Neuronal stem cell (in vitro differentiated cells): ENCODE results near the gene DEFB131B.
"Not testable (repeated sequence)": the region's sequence is repeated elsewhere in the genome, so short reads cannot be mapped to it uniquely, and the experiment has no call there.

Source experiments
- DNase-seq: peaks from one replicate; pipeline ENCODE4 v3.0.0-alpha.2; 2013; ENCODE audit warnings: low spot score
- H2AFZ ChIP-seq: one replicate; pipeline ENCODE4 v1.6.1; 2013; ENCODE audit warnings: mild to moderate bottlenecking, low read length, inconsistent platforms
- H2AK5ac ChIP-seq: 2 replicates; pipeline ENCODE4 v1.6.1; 2013; ENCODE audit warnings: low read depth, mild to moderate bottlenecking, inconsistent platforms, low read length, moderate library complexity, mixed read lengths
- H2BK120ac ChIP-seq: 2 replicates; pipeline ENCODE4 v1.6.1; 2013; ENCODE audit warnings: low read depth, mild to moderate bottlenecking, inconsistent platforms, low read length, moderate library complexity, mixed read lengths
- H2BK12ac ChIP-seq: one replicate; pipeline ENCODE4 v1.6.1; 2013; ENCODE audit warnings: low read length, inconsistent platforms
- H2BK15ac ChIP-seq: 2 replicates; pipeline ENCODE4 v1.6.1; 2013; ENCODE audit warnings: mild to moderate bottlenecking, low read length, inconsistent platforms, mixed read lengths
- H2BK5ac ChIP-seq: one replicate; pipeline ENCODE4 v1.6.1; 2013; ENCODE audit warnings: inconsistent platforms, mild to moderate bottlenecking, low read length, moderate library complexity
- H3K14ac ChIP-seq: one replicate; pipeline ENCODE4 v1.6.1; 2013; ENCODE audit warnings: low read length, inconsistent platforms
- H3K18ac ChIP-seq: 2 replicates; pipeline ENCODE4 v1.6.1; 2013; ENCODE audit warnings: low read length, inconsistent platforms
- H3K23ac ChIP-seq: 2 replicates; pipeline ENCODE4 v1.6.1; 2013; ENCODE audit warnings: low read depth, mild to moderate bottlenecking, mixed read lengths, low read length, inconsistent platforms; ENCODE audit not compliant: poor library complexity
- H3K27ac ChIP-seq: replicated peaks from 3 replicates; pipeline ENCODE4 v1.5.1; 2013; ENCODE audit warnings: low read length, inconsistent platforms
- H3K27me3 ChIP-seq, 3 experiments: 2 replicates each; pipeline ENCODE4 v1.6.1; 2013; ENCODE audit warnings: low read length in 3 of 3, mild to moderate bottlenecking in 2 of 3, inconsistent platforms in 1 of 3, low read depth in 1 of 3, mixed read lengths in 1 of 3, moderate library complexity in 1 of 3; ENCODE audit not compliant: control insufficient read depth in 3 of 3, insufficient read depth in 3 of 3
- H3K36me3 ChIP-seq, 2 donors: replicated peaks in 1 of 2; 2 replicates each; pipeline ENCODE4 v1.6.1; 2013; ENCODE audit warnings: low read length in 2 of 2; ENCODE audit not compliant: control insufficient read depth in 2 of 2, insufficient read depth in 2 of 2
- H3K4ac ChIP-seq: 2 replicates; pipeline ENCODE4 v1.6.1; 2013; ENCODE audit warnings: inconsistent platforms, mild to moderate bottlenecking, low read length, moderate library complexity
- H3K4me1 ChIP-seq, 2 donors: 1 replicate in 1 of 2; 2 replicates in 1 of 2; pipeline ENCODE4 v1.6.1; 2013; ENCODE audit warnings: low read length in 2 of 2, low read depth in 1 of 2; ENCODE audit not compliant: control insufficient read depth in 2 of 2, insufficient read depth in 1 of 2
- H3K4me2 ChIP-seq: one replicate; pipeline ENCODE4 v1.6.1; 2013; ENCODE audit warnings: mild to moderate bottlenecking, low read length, inconsistent platforms; ENCODE audit not compliant: insufficient read depth, poor library complexity, severe bottlenecking
- H3K4me3 ChIP-seq, 2 donors: 2 replicates each; pipeline ENCODE4 v1.5.1; 2013; ENCODE audit warnings: low read length in 2 of 2, mild to moderate bottlenecking in 2 of 2, inconsistent platforms in 1 of 2, moderate library complexity in 1 of 2
- H3K79me1 ChIP-seq: one replicate; pipeline ENCODE4 v1.6.1; 2013; ENCODE audit warnings: low read depth, mild to moderate bottlenecking, inconsistent platforms, low read length, moderate library complexity
- H3K9ac ChIP-seq: one replicate; pipeline ENCODE4 v1.6.1; 2013; ENCODE audit warnings: mild to moderate bottlenecking, low read depth, low read length, inconsistent platforms; ENCODE audit not compliant: poor library complexity
- H3K9me3 ChIP-seq, 2 donors: replicated peaks in 1 of 2; 2 replicates each; pipeline versions ENCODE3 to v1.6.1; 2013; ENCODE audit warnings: low read length in 2 of 2, mild to moderate bottlenecking in 2 of 2, inconsistent platforms in 1 of 2, low read depth in 1 of 2, mixed read lengths in 1 of 2, moderate library complexity in 1 of 2; ENCODE audit not compliant: control insufficient read depth in 2 of 2, insufficient read depth in 1 of 2
- H4K8ac ChIP-seq: one replicate; pipeline ENCODE4 v1.6.1; 2013; ENCODE audit warnings: low read depth, mild to moderate bottlenecking, inconsistent platforms, low read length, moderate library complexity
- H4K91ac ChIP-seq: one replicate; pipeline ENCODE4 v1.6.1; 2013; ENCODE audit warnings: low read length, low read depth, mild to moderate bottlenecking, inconsistent platforms; ENCODE audit not compliant: poor library complexity
- WGBS, 2 donors: extraction: QIAGEN DNeasy Blood & Tissue Kit; methylation state at CpG; one replicate each; pipeline ENCODE4 v1.1.7; 2013; ENCODE audit warnings: missing lambda C conversion rate in 2 of 2, mixed read lengths in 1 of 2; ENCODE audit not compliant: insufficient read length in 2 of 2, insufficient replicate concordance in 1 of 2; ENCODE audit errors: extremely low coverage in 2 of 2; 5-methylcytosine and 5-hydroxymethylcytosine counted together

Gene DEFB131B

GRCh38 chr11:71869931-71870330 lies 8.3 kb upstream of the DEFB131B start:
- H3K14ac ChIP-seq, H2BK120ac ChIP-seq, H3K4me3 ChIP-seq, DNase-seq, H3K36me3 ChIP-seq, H2BK5ac ChIP-seq, H2AK5ac ChIP-seq, H4K91ac ChIP-seq, H3K18ac ChIP-seq, H3K79me1 ChIP-seq, H2BK12ac ChIP-seq, H2BK15ac ChIP-seq, H3K27me3 ChIP-seq, H3K4me1 ChIP-seq, H3K4ac ChIP-seq, H3K4me2 ChIP-seq, H2AFZ ChIP-seq, H4K8ac ChIP-seq, H3K23ac ChIP-seq, H3K9me3 ChIP-seq, H3K9ac ChIP-seq, H3K27ac ChIP-seq: not testable (repeated sequence)
- WGBS, 2 donors: no CpG with 5 or more reads among the region's 3 CpGs

- H3K4me2 ChIP-seq, DNase-seq, H4K91ac ChIP-seq, H3K9me3 ChIP-seq, H3K27me3 ChIP-seq, H3K4me1 ChIP-seq, H3K27ac ChIP-seq, H2BK120ac ChIP-seq, H2BK5ac ChIP-seq, H2BK15ac ChIP-seq, H2BK12ac ChIP-seq, H3K18ac ChIP-seq, H3K36me3 ChIP-seq, H3K9ac ChIP-seq, H2AFZ ChIP-seq, H2AK5ac ChIP-seq, H4K8ac ChIP-seq, H3K4ac ChIP-seq, H3K4me3 ChIP-seq, H3K79me1 ChIP-seq, H3K23ac ChIP-seq, H3K14ac ChIP-seq: not testable (repeated sequence)
Observed at GRCh38 chr11:71870661-71871060, 7.6 kb upstream of the DEFB131B start.

- H3K4me1 ChIP-seq, H3K4ac ChIP-seq, H2BK12ac ChIP-seq, H3K79me1 ChIP-seq, H3K9ac ChIP-seq, H3K27ac ChIP-seq, H2BK15ac ChIP-seq, H2BK5ac ChIP-seq, H3K36me3 ChIP-seq, H3K27me3 ChIP-seq, H4K91ac ChIP-seq, H3K4me3 ChIP-seq, H3K4me2 ChIP-seq, H2AFZ ChIP-seq, H3K18ac ChIP-seq, H2AK5ac ChIP-seq, DNase-seq, H4K8ac ChIP-seq, H3K14ac ChIP-seq, H3K9me3 ChIP-seq, H2BK120ac ChIP-seq, H3K23ac ChIP-seq: not testable (repeated sequence)
- WGBS, 2 donors: no CpG with 5 or more reads among the region's 2 CpGs
Observed at GRCh38 chr11:71876262-71876661, 2.0 kb upstream of the DEFB131B start.

GRCh38 chr11:71885806-71886205 lies 7.6 kb downstream of the DEFB131B start:
- H3K23ac ChIP-seq, H3K4me2 ChIP-seq, H2AK5ac ChIP-seq, DNase-seq, H3K4me1 ChIP-seq, H3K79me1 ChIP-seq, H3K9me3 ChIP-seq, H2BK12ac ChIP-seq, H3K36me3 ChIP-seq, H2BK5ac ChIP-seq, H2BK15ac ChIP-seq, H3K4me3 ChIP-seq, H3K14ac ChIP-seq, H3K9ac ChIP-seq, H2AFZ ChIP-seq, H4K91ac ChIP-seq, H3K27me3 ChIP-seq, H3K18ac ChIP-seq, H2BK120ac ChIP-seq, H3K27ac ChIP-seq, H4K8ac ChIP-seq, H3K4ac ChIP-seq: not testable (repeated sequence)
- no CpG with 5 or more reads among the region's 12 CpGs for WGBS, 2 donors
